K562 (cell line): ENCODE measurements around the gene EEPD1. TPM values are rescaled to one million over a fixed set of nuclear protein-coding genes. Genes with fewer than 3 reads are reported as not detected.

Experiments used
- ATAC-seq: fragments of 200-7000 bp; cut with Tn5 transposase; 3 replicates; pipeline ENCODE4 v1.9.1; 2020; ENCODE audit warnings: moderate library complexity
- BruUV-seq: library from RNA; stranded (reverse); fragments of 400-500 nt; replicated peaks from 2 replicates; lab custom pipeline; 2021; lab: Mats Ljungman, UMichigan
- CTCF ChIA-PET: fragments of 300-600 bp; formaldehyde crosslinking; extraction: SDS; loops from one replicate; lab custom pipeline; 2021; ENCODE audit warnings: low intra/inter-chr PET ratio; lab: Yijun Ruan, JAX
- POLR2A ChIA-PET: fragments of 300-600, 350-650 bp; sonication (Branson Sonifier 250); formaldehyde crosslinking; extraction: SDS; loops from one replicate; lab custom pipeline; 2021; ENCODE audit warnings: antibody characterized with exemption, inconsistent platforms; lab: Yijun Ruan, JAX
- DNase-seq, 4 experiments: peaks; one replicate each; pipeline versions ENCODE4 v3.0.0 to v3.0.0-alpha.2; 2011 to 2018; ENCODE audit warnings: low spot score in 3 of 4, mixed read lengths in 3 of 4; ENCODE audit errors: extremely low read depth in 1 of 4
- FAIRE-seq: peaks from 2 replicates; lab custom pipeline; 2011; peaks lifted over from hg19 to GRCh38; lab: Jason Lieb, UNC
- H2AFZ ChIP-seq: 2 replicates; pipeline ENCODE4 v1.6.0; 2011; ENCODE audit warnings: low read depth, low read length, control low read depth, inconsistent platforms
- H3K27ac ChIP-seq: fragments of 200-600 bp; 3 replicates; pipeline ENCODE4 v1.8.0; 2011; ENCODE audit warnings: low read depth, mild to moderate bottlenecking, control low read depth, inconsistent platforms, low read length, moderate library complexity, mixed read lengths; ENCODE audit errors: extremely low read depth
- H3K27me3 ChIP-seq, 2 experiments: fragments of 300-600 bp in 1 of 2; 2 replicates in 1 of 2; 3 replicates in 1 of 2; pipeline versions ENCODE4 v1.6.0 to v1.8.0; 2011; ENCODE audit warnings: inconsistent platforms in 2 of 2, low read length in 2 of 2, mild to moderate bottlenecking in 1 of 2, mixed read lengths in 1 of 2, moderate library complexity in 1 of 2; ENCODE audit not compliant: control insufficient read depth in 2 of 2, insufficient read depth in 2 of 2
- H3K36me3 ChIP-seq: fragments of 300-600 bp; 3 replicates; pipeline ENCODE4 v1.8.0; 2011; ENCODE audit warnings: mild to moderate bottlenecking, low read length, inconsistent platforms; ENCODE audit not compliant: control insufficient read depth, insufficient read depth
- H3K4me1 ChIP-seq, 2 experiments: fragments of 200-600 bp in 1 of 2; replicated peaks in 1 of 2; 2 replicates in 1 of 2; 3 replicates in 1 of 2; pipeline versions ENCODE4 v1.5.1 to v1.8.0; 2011; ENCODE audit warnings: inconsistent platforms in 2 of 2, low read length in 2 of 2, mild to moderate bottlenecking in 1 of 2, mixed read lengths in 1 of 2, moderate library complexity in 1 of 2; ENCODE audit not compliant: control insufficient read depth in 2 of 2, insufficient read depth in 2 of 2
- H3K4me2 ChIP-seq: 2 replicates; pipeline ENCODE4 v1.6.1; 2011; ENCODE audit warnings: low read length, control low read depth, inconsistent platforms, mixed read lengths; ENCODE audit not compliant: insufficient read depth
- H3K4me3 ChIP-seq: fragments of 200-600 bp; sonication (generic), shearing (Covaris generic); 2 replicates; pipeline ENCODE4 v1.5.1; 2016; ENCODE audit warnings: control low read depth, inconsistent platforms
- H3K79me2 ChIP-seq: fragments of 200-600 bp; 3 replicates; pipeline ENCODE4 v1.8.0; 2011; ENCODE audit warnings: low read length, inconsistent platforms; ENCODE audit not compliant: control insufficient read depth, insufficient read depth
- H3K9ac ChIP-seq, 2 experiments: 2 replicates each; pipeline versions ENCODE4 v1.6.0 to v1.6.1; 2011; ENCODE audit warnings: low read depth in 2 of 2, low read length in 2 of 2, control low read depth in 1 of 2, inconsistent platforms in 1 of 2, mild to moderate bottlenecking in 1 of 2, mixed read lengths in 1 of 2; ENCODE audit not compliant: insufficient read depth in 1 of 2
- H3K9me1 ChIP-seq: one replicate; pipeline ENCODE4 v1.6.0; 2011; ENCODE audit warnings: inconsistent platforms, mild to moderate bottlenecking, low read length, moderate library complexity; ENCODE audit not compliant: control insufficient read depth, insufficient read depth
- H3K9me3 ChIP-seq: replicated peaks from 2 replicates; pipeline ENCODE4 v1.5.1; 2011; ENCODE audit warnings: low read depth, low read length, inconsistent platforms; ENCODE audit not compliant: control insufficient read depth, insufficient read depth
- H4K20me1 ChIP-seq: replicated peaks from 2 replicates; pipeline ENCODE4 v1.6.1; 2011; ENCODE audit warnings: low read length, inconsistent platforms, mixed read lengths; ENCODE audit not compliant: control insufficient read depth, insufficient read depth
- ELK3 ChIP-seq: fragments of 450-650 bp; formaldehyde crosslinking; IDR thresholded peaks from 2 replicates; pipeline ENCODE4 v1.4.0; 2020; ENCODE audit warnings: mild to moderate bottlenecking
- MYC ChIP-seq, 2 experiments: fragments of 250-450 bp in 1 of 2; sonication (Bioruptor Pico) in 1 of 2; IDR thresholded peaks; 2 replicates each; pipeline versions ENCODE4 v1.5.1 to v1.6.1; 2012 to 2021; ENCODE audit warnings: low read depth in 2 of 2, borderline replicate concordance in 1 of 2, improper control_type of control experiment in 1 of 2, low read length in 1 of 2, mild to moderate bottlenecking in 1 of 2, moderate library complexity in 1 of 2
- NCOA2 ChIP-seq, 2 experiments: fragments of 450-650 bp; IDR thresholded peaks; 2 replicates each; pipeline ENCODE4 v1.6.1; 2018; ENCODE audit warnings: mild to moderate bottlenecking in 2 of 2, moderate library complexity in 1 of 2; ENCODE audit not compliant: partially characterized antibody in 2 of 2
- POLR2G ChIP-seq: fragments of 200-400 bp; formaldehyde crosslinking; IDR thresholded peaks from 2 replicates; pipeline ENCODE4 v1.6.1; 2017; ENCODE audit warnings: low read depth, mild to moderate bottlenecking, antibody characterized with exemption, low read length, moderate library complexity
- POLR3A ChIP-seq: IDR thresholded peaks from 2 replicates; pipeline ENCODE4 v1.6.1; 2011; ENCODE audit warnings: borderline replicate concordance, mild to moderate bottlenecking, moderate library complexity; ENCODE audit not compliant: insufficient read length, insufficient read depth; ENCODE audit errors: extremely low read depth
- RBM15 ChIP-seq: fragments of 200-400 bp; formaldehyde crosslinking; IDR thresholded peaks from 2 replicates; pipeline ENCODE4 v1.6.1; 2018; ENCODE audit warnings: mild to moderate bottlenecking, low read length, moderate library complexity; ENCODE audit not compliant: insufficient read depth
- ZNF146 ChIP-seq: IDR thresholded peaks from one replicate; pipeline ENCODE4 v1.6.1; 2018; ENCODE audit warnings: missing compliant biosample characterization; ENCODE audit not compliant: unreplicated experiment
- ZNF282 ChIP-seq: sonication (generic); formaldehyde crosslinking; IDR thresholded peaks from 2 replicates; pipeline ENCODE4 v1.8.1; 2023; ENCODE audit warnings: missing genetic modification reagents
- ZNF699 ChIP-seq: fragments of 250-450 bp; sonication (Bioruptor Pico); IDR thresholded peaks from 2 replicates; pipeline ENCODE4 v1.8.0; 2021; ENCODE audit warnings: mild to moderate bottlenecking, moderate library complexity; ENCODE audit not compliant: insufficient replicate concordance
- in situ Hi-C: fragments of 300-500 bp; cut with MboI; formaldehyde crosslinking; loops from 4 replicates; pipeline ENCODE4 v1.15.0; 2018; ENCODE audit warnings: inconsistent platforms, mixed read lengths
- intact Hi-C: fragments of 100-400 bp; cut with micrococcal nuclease; formaldehyde crosslinking; loops from 2 replicates; pipeline ENCODE4 v1.14.2; 2022
- polyA plus RNA-seq, 8 experiments: library from polyadenylated mRNA; depleted of rRNA in 4 of 8; stranded (reverse) in 5 of 8; unstranded in 3 of 8; fragments of >200 nt; fragmentation: Nextera tagmentation in 2 of 8; fragmentation: Illumina TruSeq in 1 of 8; extraction: Ambion mirVana in 2 of 8; extraction: Trizol in 1 of 8; gene quantifications; 2 replicates each; pipeline versions ENCODE4 v1.2.1 to v1.2.3, GENCODE V29; 2011 to 2014; ENCODE audit warnings: inconsistent platforms in 1 of 8, missing spikeins in 1 of 8
- total RNA-seq, 7 experiments: library from RNA; depleted of rRNA in 6 of 7; stranded (reverse); fragments of >200 nt in 6 of 7; fragmentation: Illumina TruSeq in 2 of 7; extraction: Trizol in 2 of 7; gene quantifications; 2 replicates each; pipeline versions ENCODE4 v1.2.1 to v1.2.3, GENCODE V29; 2011 to 2021; ENCODE audit warnings: low replicate concordance in 1 of 7
- TF ChIP-seq, protein P1 (sequence below): fragments of 450-650 bp; IDR thresholded peaks from 2 replicates; pipeline ENCODE4 v1.6.1; 2016; ENCODE audit warnings: low read depth

The EEPD1 gene
- total and polyA plus RNA-seq, 9 of the 15 experiments (the other 6 are each of a cell fraction or from before 2014, with no cell fraction given), result 0.01 to 1.5 (median 0.74) TPM; not detected in 1

DNA sequence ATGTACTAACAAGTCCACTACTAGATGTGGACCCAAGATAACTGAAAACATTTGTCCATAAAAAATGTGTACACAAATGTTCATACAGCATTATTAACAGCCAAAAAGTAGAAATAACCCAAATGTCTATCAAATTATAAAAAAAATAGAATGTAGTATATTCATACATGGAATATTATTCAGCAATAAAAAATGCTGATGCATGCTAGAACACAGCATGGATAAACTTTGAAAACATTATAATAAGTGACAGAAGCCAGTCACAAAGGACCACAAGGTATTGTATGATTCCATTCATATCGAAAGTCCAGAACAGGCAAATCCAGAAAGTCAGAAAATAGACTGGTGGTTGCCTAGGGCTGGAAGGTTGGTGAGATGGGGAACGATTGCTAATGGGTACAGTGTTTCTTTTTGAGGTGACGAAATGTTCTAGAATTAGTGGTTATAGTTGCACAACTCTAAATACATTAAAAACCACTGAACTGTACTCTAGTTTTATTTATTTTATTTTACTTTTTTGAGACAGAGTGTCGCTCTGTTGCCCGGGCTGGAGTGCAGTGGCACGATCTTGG is 193.3 kb downstream of the EEPD1 start (continued):
- TF ChIP-seq, protein P1, sequence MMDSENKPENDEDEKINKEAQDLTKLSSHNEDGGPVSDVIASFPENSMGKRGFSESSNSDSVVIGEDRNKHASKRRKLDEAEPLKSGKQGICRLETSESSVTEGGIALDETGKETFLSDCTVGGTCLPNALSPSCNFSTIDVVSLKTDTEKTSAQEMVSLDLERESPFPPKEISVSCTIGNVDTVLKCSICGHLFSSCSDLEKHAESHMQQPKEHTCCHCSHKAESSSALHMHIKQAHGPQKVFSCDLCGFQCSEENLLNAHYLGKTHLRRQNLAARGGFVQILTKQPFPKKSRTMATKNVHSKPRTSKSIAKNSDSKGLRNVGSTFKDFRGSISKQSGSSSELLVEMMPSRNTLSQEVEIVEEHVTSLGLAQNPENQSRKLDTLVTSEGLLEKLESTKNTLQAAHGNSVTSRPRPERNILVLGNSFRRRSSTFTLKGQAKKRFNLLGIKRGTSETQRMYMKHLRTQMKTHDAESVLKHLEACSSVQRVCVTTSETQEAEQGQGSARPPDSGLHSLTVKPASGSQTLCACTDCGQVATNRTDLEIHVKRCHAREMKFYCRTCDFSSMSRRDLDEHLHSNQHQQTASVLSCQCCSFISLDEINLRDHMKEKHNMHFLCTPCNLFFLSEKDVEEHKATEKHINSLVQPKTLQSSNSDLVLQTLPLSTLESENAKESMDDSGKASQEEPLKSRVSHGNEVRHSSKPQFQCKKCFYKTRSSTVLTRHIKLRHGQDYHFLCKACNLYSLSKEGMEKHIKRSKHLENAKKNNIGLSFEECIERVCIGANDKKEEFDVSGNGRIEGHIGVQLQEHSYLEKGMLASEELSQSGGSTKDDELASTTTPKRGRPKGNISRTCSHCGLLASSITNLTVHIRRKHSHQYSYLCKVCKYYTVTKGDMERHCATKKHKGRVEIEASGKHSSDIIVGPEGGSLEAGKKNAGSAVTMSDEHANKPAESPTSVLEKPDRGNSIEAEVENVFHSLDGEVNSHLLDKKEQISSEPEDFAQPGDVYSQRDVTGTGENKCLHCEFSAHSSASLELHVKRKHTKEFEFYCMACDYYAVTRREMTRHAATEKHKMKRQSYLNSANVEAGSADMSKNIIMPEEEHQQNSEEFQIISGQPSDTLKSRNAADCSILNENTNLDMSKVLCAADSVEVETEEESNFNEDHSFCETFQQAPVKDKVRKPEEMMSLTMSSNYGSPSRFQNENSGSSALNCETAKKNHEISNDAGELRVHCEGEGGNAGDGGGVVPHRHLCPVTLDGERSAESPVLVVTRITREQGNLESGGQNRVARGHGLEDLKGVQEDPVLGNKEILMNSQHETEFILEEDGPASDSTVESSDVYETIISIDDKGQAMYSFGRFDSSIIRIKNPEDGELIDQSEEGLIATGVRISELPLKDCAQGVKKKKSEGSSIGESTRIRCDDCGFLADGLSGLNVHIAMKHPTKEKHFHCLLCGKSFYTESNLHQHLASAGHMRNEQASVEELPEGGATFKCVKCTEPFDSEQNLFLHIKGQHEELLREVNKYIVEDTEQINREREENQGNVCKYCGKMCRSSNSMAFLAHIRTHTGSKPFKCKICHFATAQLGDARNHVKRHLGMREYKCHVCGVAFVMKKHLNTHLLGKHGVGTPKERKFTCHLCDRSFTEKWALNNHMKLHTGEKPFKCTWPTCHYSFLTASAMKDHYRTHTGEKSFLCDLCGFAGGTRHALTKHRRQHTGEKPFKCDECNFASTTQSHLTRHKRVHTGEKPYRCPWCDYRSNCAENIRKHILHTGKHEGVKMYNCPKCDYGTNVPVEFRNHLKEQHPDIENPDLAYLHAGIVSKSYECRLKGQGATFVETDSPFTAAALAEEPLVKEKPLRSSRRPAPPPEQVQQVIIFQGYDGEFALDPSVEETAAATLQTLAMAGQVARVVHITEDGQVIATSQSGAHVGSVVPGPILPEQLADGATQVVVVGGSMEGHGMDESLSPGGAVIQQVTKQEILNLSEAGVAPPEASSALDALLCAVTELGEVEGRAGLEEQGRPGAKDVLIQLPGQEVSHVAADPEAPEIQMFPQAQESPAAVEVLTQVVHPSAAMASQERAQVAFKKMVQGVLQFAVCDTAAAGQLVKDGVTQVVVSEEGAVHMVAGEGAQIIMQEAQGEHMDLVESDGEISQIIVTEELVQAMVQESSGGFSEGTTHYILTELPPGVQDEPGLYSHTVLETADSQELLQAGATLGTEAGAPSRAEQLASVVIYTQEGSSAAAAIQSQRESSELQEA, result no peak
- TF ChIP-seq, all 486 proteins: peak for 5

- Histone ChIP-seq H3K27ac (no peak overlapping the region), H3K4me2 (no peak overlapping the region), H3K9me1 (no peaks in the 10 kb centered on the region), H3K9me3 (no peaks in the 10 kb centered on the region), H4K20me1 (no peaks in the 10 kb centered on the region), H3K4me3 (no peak overlapping the region), H3K36me3 (no peaks in the 10 kb centered on the region), H3K27me3 (peaks cover 5 to 6% of the 10 kb centered on the region in 2 experiments; a peak in 4 of 5 replicates), H2AFZ (no peak overlapping the region), H3K4me1 (no peaks in the 10 kb centered on the region), H3K9ac (no peak overlapping the region), H3K79me2 (no peaks in the 10 kb centered on the region)
- DNase-seq (no peak), FAIRE-seq (no peak), ATAC-seq (no peak)
- no peak for TF ChIP-seq ZNF282 (CRISPR knock-in tag)
- no peak for TF ChIP-seq MYC (IDR thresholded peaks at IDR 0.05; ENCODE audit: low read depth, low read length)
- TF ChIP-seq MYC (CRISPR knock-in tag; IDR thresholded peaks at IDR 0.05; ENCODE audit: borderline replicate concordance, low read depth), result no peak
- TF ChIP-seq ELK3 (CRISPR knock-in tag), result no peak
- TF ChIP-seq ZNF146, result no peak
- no peak for TF ChIP-seq POLR3A
- TF ChIP-seq RBM15, result no peak
- no peak for TF ChIP-seq NCOA2 (IDR thresholded peaks at IDR 0.05; ENCODE audit: partially characterized antibody in 2 of 2)
- TF ChIP-seq POLR2G, result no peak
- no peak for TF ChIP-seq ZNF699 (CRISPR knock-in tag)
- intact Hi-C loops (no loop called here), in situ Hi-C loops (no loop called here)
- CTCF ChIA-PET, result no interaction called here
- POLR2A ChIA-PET, result interaction anchor here (1.0 kb wide), 2 partner anchors 10 to 16 kb away, joined by 3 to 4 read pairs; no protein-coding TSS in a partner anchor
- BruUV-seq, result no TSS peak
These were observed 195.2 kb downstream of the EEPD1 start for GRCh38 chr7:36348256-36348655.
